ENCODE data around the gene EML6.

Gene EML6

DNA sequence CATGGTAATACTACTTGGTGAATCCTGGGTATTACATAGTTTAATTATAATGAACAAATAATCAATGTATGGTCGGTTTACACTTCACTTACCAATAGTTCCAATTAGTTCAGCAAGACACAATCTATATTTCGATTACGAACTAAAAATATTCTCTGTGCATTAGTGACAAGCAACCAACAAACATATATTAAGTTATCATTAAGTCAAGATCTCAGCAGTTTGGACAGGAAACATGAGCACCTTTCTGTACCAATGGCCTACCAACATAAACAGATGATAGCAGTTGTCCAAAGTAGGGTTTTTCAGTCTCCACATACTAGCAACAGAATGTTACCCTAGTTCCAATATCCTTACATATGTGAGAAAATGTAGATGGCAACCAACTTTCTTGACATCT lies 294.0 kb downstream of the EML6 start:
- H3K4me3 ChIP-seq (ENCODE audit: control insufficient read depth, low read depth, low read length), result no peak overlapping the region
- DNase-seq (ENCODE audit: low read depth), result no peak
- TF ChIP-seq, protein P1, sequence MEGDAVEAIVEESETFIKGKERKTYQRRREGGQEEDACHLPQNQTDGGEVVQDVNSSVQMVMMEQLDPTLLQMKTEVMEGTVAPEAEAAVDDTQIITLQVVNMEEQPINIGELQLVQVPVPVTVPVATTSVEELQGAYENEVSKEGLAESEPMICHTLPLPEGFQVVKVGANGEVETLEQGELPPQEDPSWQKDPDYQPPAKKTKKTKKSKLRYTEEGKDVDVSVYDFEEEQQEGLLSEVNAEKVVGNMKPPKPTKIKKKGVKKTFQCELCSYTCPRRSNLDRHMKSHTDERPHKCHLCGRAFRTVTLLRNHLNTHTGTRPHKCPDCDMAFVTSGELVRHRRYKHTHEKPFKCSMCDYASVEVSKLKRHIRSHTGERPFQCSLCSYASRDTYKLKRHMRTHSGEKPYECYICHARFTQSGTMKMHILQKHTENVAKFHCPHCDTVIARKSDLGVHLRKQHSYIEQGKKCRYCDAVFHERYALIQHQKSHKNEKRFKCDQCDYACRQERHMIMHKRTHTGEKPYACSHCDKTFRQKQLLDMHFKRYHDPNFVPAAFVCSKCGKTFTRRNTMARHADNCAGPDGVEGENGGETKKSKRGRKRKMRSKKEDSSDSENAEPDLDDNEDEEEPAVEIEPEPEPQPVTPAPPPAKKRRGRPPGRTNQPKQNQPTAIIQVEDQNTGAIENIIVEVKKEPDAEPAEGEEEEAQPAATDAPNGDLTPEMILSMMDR (conservative IDR thresholded peaks at IDR 0.05; ENCODE audit: control insufficient read depth, insufficient read depth, low read depth, low read length), result no peak

DNA sequence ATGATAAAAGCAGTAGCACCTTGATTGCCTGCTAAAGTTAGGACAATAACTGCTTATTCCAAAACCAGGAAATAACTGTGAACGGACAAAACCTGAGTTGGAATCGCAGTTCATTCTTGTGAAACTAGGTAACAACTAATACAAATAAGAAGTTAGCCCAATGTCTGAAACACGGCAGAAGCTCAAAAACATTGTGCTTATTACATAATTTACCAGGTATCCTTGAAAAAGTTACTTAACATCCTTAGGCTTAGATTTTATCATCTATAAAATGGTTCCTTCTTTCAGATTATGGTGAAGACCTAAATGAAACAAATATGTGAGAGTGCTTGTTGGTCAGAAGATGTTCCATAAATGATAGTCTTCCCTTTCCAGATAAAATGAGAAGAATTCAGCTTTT lies 294.4 kb downstream of the EML6 start:
- no peak for DNase-seq (ENCODE audit: low read depth)
- no peak overlapping the region for H3K4me3 ChIP-seq (ENCODE audit: control insufficient read depth, low read depth, low read length)
- TF ChIP-seq, protein P1 (conservative IDR thresholded peaks at IDR 0.05; ENCODE audit: control insufficient read depth, insufficient read depth, low read depth, low read length), result no peak

DNA sequence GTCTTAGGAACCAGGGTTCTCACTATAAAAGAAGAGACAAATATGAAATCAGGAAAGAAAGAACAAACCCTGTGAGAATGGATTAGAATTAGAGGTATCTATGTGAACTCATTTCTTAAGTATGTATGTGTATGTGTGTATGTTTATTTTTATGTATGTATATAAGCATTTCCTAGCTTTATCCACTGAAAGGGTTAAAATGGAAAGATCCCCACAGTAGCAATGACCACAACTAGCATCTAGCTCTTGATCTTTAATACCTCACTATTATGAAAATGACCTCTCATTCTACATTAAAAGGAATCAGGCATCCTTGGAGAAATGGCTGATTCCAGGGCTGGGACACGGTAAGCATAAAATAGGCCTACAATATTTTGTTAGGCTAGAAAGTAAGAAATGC lies 295.2 kb downstream of the EML6 start:
- TF ChIP-seq, protein P1 (conservative IDR thresholded peaks at IDR 0.05; ENCODE audit: control insufficient read depth, insufficient read depth, low read depth, low read length), result no peak
- DNase-seq (ENCODE audit: low read depth), result no peak
- no peak overlapping the region for H3K4me3 ChIP-seq (ENCODE audit: control insufficient read depth, low read depth, low read length)

DNA sequence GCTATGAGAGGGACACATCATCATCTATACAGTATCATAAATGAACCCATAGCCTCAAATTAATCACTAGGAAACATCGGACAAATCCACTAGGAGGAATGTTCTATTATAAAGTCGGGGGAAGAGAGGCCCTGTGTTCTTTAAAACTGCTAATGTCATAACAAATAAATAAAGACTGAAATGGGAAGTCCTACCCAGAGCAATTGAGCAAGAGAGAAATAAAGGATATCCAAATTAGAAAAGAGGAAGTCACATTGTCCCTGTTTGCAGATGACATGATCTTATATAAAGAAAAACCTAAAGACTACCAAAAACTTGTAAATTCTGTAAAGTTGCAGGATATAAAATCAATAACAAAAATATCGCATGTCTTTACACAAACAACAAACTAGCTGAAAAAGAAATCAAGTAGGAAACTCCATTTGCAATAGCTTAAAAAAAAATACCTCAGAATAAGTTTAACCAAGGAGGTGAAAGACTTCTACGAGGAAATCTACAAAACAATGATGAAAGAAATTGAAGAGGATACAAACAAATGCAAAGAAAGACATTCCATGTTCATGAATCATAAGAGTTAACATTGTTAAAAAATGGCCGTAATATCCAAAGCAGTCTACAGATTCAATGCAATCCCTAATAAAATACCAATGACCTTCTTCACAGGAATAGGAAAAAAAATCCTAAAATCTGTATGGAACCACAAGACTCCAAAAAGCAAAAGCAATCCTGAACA lies 296.2 kb downstream of the EML6 start:
- TF ChIP-seq, protein P1 (conservative IDR thresholded peaks at IDR 0.05; ENCODE audit: control insufficient read depth, insufficient read depth, low read depth, low read length), result no peak
- DNase-seq (ENCODE audit: low read depth), result no peak
- no peak overlapping the region for H3K4me3 ChIP-seq (ENCODE audit: control insufficient read depth, low read depth, low read length)

All from fibroblast of mammary gland (primary cell).